ENCODE measurements around the gene ATXN7L1. TPM values are rescaled to one million over a fixed set of nuclear protein-coding genes. Genes with fewer than 3 reads are reported as not detected.

The ATXN7L1 gene
- polyA plus RNA-seq, 1 donor from 2014 or later = 17.8 TPM

- Mint-ChIP-seq H3K27me3 (peaks cover 2% of the 10 kb centered on the region), H3K36me3 (no peaks in the 10 kb centered on the region), H3K9me3 (peaks cover 0 to 2% (median 0%) of the 10 kb centered on the region in 3 donors), H3K27ac (no peak overlapping the region), H3K4me3 (peak overlapping the region in 1 of 4 donors; percentile 2), H3K4me1 (peaks cover 0 to 15% (median 0%) of the 10 kb centered on the region in 3 donors)
These were observed 3.4 kb upstream of the ATXN7L1 start for GRCh38 chr7:105879782-105880181.

- H3K36me3 Mint-ChIP-seq = no peaks in the 10 kb centered on the region
- peaks cover 2% of the 10 kb centered on the region for H3K27me3 Mint-ChIP-seq
- peaks cover 0 to 15% (median 0%) of the 10 kb centered on the region in 3 donors for H3K4me1 Mint-ChIP-seq
- peaks cover 0 to 2% (median 0%) of the 10 kb centered on the region in 3 donors for H3K9me3 Mint-ChIP-seq
- H3K4me3 Mint-ChIP-seq = peak overlapping the region in 1 of 4 donors; percentile 50
- H3K27ac Mint-ChIP-seq = peak overlapping the region in 1 of 3 donors; percentile 87
These were observed 2.6 kb upstream of the ATXN7L1 start for GRCh38 chr7:105878746-105879605.

- Mint-ChIP-seq H3K4me1 (peaks cover 0 to 15% (median 0%) of the 10 kb centered on the region in 3 donors), H3K4me3 (peak overlapping the region; percentile 50 to 91 (median 88)), H3K27me3 (peaks cover 2% of the 10 kb centered on the region), H3K36me3 (no peaks in the 10 kb centered on the region), H3K27ac (peak overlapping the region in 1 of 3 donors; percentile 87), H3K9me3 (no peaks in the 10 kb centered on the region)
These were observed 1.3 kb upstream of the ATXN7L1 start for GRCh38 chr7:105877736-105878135.

GRCh38 chr7:105876964-105877601 lies 684 bp upstream of the ATXN7L1 start:
- Mint-ChIP-seq H3K27ac (peak overlapping the region in 1 of 3 donors; percentile 79), H3K36me3 (no peaks in the 10 kb centered on the region), H3K9me3 (no peaks in the 10 kb centered on the region), H3K27me3 (peaks cover 2% of the 10 kb centered on the region), H3K4me3 (peak overlapping the region; percentile 50 to 91 (median 88)), H3K4me1 (peaks cover 0 to 15% (median 0%) of the 10 kb centered on the region in 3 donors)

GRCh38 chr7:105875505-105875904 lies 894 bp downstream of the ATXN7L1 start:
- Mint-ChIP-seq H3K27me3 (peaks cover 2% of the 10 kb centered on the region), H3K9me3 (no peaks in the 10 kb centered on the region), H3K4me3 (peak overlapping the region; percentile 83 to 99 (median 92)), H3K4me1 (peaks cover 0 to 15% (median 0%) of the 10 kb centered on the region in 3 donors), H3K36me3 (no peaks in the 10 kb centered on the region), H3K27ac (peak overlapping the region in 2 of 3 donors; percentile 26 to 75)

DNA sequence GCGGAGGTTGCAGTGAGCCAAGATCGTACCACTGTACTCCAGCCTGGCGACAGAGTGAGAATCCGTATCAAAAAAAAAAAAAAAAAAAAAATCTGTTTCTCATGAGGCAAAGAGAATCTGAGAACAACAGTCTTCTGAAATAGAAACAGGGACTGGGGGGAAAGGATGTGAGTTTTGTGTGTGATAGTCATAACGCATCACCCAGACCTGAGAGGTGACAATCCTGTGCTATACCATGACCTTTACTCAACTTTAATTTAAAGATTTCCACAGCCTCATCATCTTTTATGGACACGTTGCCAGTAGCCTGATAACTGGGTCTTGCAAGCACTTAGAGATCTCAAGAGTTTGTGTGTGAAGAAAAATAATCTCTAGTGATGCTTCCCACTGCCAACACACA lies 2.3 kb downstream of the ATXN7L1 start:
- H3K36me3 Mint-ChIP-seq = no peaks in the 10 kb centered on the region
- H3K4me1 Mint-ChIP-seq = peaks cover 0 to 15% (median 0%) of the 10 kb centered on the region in 3 donors

DNA sequence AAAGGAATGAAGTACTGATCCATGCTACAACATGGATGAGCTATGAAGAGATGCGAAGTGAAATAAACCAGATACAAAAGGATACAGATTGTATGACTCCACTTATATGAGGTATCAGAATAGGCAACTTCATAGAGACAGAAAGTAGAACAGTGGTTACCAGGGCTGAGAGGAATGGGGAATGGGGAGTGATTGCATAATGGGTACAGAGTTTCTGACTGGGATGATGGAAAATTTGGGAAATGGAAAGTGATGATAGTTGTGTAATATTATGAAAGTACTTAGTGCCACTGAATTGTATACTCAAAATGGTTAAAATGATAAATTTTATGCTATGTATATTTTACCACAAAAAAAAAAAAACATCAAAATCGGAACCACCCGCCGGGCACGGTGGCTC lies 3.9 kb downstream of the ATXN7L1 start:
- Mint-ChIP-seq H3K4me3 (no peak overlapping the region), H3K4me1 (peaks cover 0 to 5% (median 0%) of the 10 kb centered on the region in 3 donors), H3K36me3 (no peaks in the 10 kb centered on the region), H3K27me3 (no peaks in the 10 kb centered on the region), H3K9me3 (no peaks in the 10 kb centered on the region), H3K27ac (no peak overlapping the region)

More for the DNA sequence above, 2.3 kb downstream of the ATXN7L1 start:
- Mint-ChIP-seq H3K4me3 (peak overlapping the region in 1 of 4 donors; percentile 7), H3K27ac (no peak overlapping the region), H3K9me3 (no peaks in the 10 kb centered on the region), H3K27me3 (peaks cover 2% of the 10 kb centered on the region)

DNA sequence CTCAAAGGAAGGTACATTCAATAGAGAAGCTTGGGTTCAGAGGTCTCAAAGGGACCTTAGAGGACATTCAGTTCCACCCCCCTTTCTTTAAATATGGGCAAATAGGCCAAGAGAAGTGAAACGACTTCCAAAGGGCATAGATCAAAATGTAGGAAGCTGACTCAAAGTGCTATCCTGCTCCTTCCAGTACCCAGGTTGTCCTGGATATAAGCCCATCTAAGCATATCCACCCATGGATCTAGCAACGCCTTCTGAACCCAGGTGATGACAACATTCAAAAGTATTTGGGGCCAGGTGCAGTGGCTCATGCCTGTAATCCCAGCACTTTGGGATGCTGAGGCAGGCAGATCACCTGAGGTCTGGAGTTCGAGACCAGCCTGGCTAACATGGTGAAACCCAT lies 5.3 kb downstream of the ATXN7L1 start:
- Mint-ChIP-seq H3K27me3 (no peaks in the 10 kb centered on the region), H3K4me3 (no peak overlapping the region), H3K9me3 (no peaks in the 10 kb centered on the region), H3K36me3 (no peaks in the 10 kb centered on the region), H3K4me1 (peaks cover 0 to 5% (median 0%) of the 10 kb centered on the region in 3 donors), H3K27ac (no peak overlapping the region)

GRCh38 chr7:105866102-105866801 lies 10.1 kb downstream of the ATXN7L1 start:
- H3K27me3 Mint-ChIP-seq = peaks cover 2% of the 10 kb centered on the region
- no peak overlapping the region for H3K4me3 Mint-ChIP-seq
- no peaks in the 10 kb centered on the region for H3K4me1 Mint-ChIP-seq
- no peaks in the 10 kb centered on the region for H3K36me3 Mint-ChIP-seq
- H3K27ac Mint-ChIP-seq = no peak overlapping the region
- no peaks in the 10 kb centered on the region for H3K9me3 Mint-ChIP-seq

DNA sequence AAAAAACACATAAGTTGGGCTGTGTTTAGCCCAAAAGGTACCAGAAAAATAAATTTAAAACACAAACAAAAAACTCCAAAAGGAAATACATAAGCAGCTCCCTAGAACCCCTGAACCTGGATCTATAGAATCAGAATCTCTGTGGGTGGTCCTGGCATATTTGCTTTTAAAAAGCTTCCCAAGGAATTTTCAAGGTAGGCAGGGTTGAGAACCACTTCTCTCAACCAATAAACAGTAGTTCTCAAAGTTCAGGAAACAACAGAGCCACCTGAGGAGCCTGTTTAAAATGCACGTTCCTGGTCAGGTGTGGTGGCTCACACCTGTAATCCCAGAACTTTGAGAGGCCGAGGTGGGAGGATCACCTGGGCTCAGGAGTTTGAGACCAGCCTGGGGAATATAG lies 12.5 kb downstream of the ATXN7L1 start:
- Mint-ChIP-seq H3K27ac (no peak overlapping the region), H3K27me3 (peaks cover 2% of the 10 kb centered on the region), H3K9me3 (no peaks in the 10 kb centered on the region), H3K36me3 (no peaks in the 10 kb centered on the region), H3K4me1 (no peaks in the 10 kb centered on the region), H3K4me3 (no peak overlapping the region)

DNA sequence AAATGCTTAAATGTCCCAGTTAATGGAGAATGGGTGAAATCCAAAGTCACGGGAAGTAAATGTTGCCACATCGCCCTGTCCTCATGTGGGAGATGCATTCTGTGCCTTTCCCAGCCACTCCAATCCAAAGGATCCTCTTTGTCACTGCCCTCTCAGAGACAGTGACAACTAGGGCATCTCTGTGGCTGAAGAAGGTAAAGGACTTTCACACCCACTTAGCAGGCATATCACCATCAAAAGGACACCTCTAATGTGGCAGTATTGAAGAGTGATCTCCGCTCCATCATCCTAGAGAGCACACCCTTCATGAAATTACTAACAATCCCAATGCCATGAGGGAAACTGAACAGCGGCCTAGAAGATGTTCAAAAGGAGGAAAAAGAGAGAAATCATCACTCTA lies 13.6 kb downstream of the ATXN7L1 start:
- Mint-ChIP-seq H3K27me3 (peaks cover 2% of the 10 kb centered on the region), H3K4me1 (no peaks in the 10 kb centered on the region), H3K4me3 (no peak overlapping the region), H3K27ac (no peak overlapping the region), H3K9me3 (no peaks in the 10 kb centered on the region), H3K36me3 (no peaks in the 10 kb centered on the region)

DNA sequence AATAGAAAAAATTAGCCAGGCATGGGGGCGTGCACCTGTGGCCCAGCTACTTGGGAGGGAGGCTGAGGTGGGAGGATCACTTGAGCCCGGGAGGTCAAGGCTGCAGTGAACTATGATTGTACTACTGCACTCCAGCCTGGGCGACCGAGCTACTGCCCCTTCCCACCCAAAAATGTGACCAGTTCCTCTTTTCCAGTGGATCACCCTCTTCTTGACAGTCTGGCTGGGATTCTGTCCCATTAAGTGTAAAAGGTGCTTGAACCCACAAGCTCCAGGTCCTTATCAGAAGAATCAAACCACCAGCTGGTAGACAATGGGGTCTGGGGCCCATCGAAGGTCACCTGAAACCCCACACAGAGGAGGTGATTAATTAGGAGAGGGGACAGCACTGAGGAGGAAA lies 14.1 kb downstream of the ATXN7L1 start:
- no peaks in the 10 kb centered on the region for H3K4me1 Mint-ChIP-seq
- H3K27ac Mint-ChIP-seq = no peak overlapping the region
- H3K4me3 Mint-ChIP-seq = no peak overlapping the region
- H3K9me3 Mint-ChIP-seq = no peaks in the 10 kb centered on the region
- peaks cover 2% of the 10 kb centered on the region for H3K27me3 Mint-ChIP-seq
- H3K36me3 Mint-ChIP-seq = no peaks in the 10 kb centered on the region

- Mint-ChIP-seq H3K4me3 (no peak overlapping the region), H3K27ac (no peak overlapping the region), H3K9me3 (no peaks in the 10 kb centered on the region), H3K4me1 (no peaks in the 10 kb centered on the region), H3K36me3 (no peaks in the 10 kb centered on the region), H3K27me3 (peaks cover 2% of the 10 kb centered on the region)
These were observed 15.2 kb downstream of the ATXN7L1 start for GRCh38 chr7:105861224-105861623.

GRCh38 chr7:105860793-105861192 lies 15.6 kb downstream of the ATXN7L1 start:
- Mint-ChIP-seq H3K4me1 (no peaks in the 10 kb centered on the region), H3K9me3 (no peaks in the 10 kb centered on the region), H3K27me3 (peaks cover 2% of the 10 kb centered on the region), H3K27ac (no peak overlapping the region), H3K4me3 (no peak overlapping the region), H3K36me3 (no peaks in the 10 kb centered on the region)

Data from IgD-negative memory B cell (primary cell).